ENCODE data around the gene TSPEAR. TPM values are rescaled to one million over a fixed set of nuclear protein-coding genes. Genes with fewer than 3 reads are reported as not detected.

TSPEAR gene
- total and polyA plus RNA-seq, 12 donors = under 0.01 to 3.4 (median 1.0) TPM; not detected in 3

DNA sequence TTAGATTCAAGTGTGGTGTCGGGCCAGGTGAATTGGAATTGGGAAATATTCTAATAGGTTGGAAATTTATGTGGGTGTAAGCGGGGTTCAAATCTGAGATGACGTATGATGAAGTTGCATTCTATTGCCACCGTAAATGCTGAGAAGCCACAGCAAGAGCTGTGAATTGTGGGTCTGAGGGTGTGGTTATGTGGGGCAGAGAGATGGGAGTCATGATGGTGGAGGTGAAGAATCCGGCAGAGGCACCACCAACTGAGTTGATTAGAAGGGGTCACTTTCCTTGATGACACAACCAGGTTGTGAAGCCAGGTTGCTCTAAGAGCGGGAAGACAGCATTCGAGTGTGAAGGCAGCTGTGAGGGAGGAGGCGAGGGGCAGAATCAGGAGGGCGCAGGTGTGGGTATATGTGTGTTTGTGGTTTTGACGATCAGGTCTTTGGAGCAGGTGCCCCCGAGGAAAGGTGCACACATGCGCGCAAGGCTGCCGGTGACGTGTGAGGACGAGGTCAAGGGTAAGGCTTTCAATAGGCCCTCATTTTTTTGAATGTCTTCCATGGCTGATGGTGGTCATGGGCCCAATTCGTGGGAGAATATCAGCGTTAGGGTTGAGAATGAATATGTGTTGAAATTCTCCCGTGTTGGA, 237.3 kb downstream of the TSPEAR start:
- intact Hi-C loops (cut with DNase I) = loop anchor here in 2 of 10 donors (10.0 kb wide), 2 partner anchors 119 to 129 kb away; partner anchors contain the start of gene TRPM2 (in 1 of the 2)
- no peaks in the 10 kb centered on the region for H3K9me3 ChIP-seq
- no peaks in the 10 kb centered on the region for H3K27me3 ChIP-seq
- WGBS, 2 donors = 92 to 93% methylated on average over 19 of the region's 19 CpGs
- TF ChIP-seq, protein P1, sequence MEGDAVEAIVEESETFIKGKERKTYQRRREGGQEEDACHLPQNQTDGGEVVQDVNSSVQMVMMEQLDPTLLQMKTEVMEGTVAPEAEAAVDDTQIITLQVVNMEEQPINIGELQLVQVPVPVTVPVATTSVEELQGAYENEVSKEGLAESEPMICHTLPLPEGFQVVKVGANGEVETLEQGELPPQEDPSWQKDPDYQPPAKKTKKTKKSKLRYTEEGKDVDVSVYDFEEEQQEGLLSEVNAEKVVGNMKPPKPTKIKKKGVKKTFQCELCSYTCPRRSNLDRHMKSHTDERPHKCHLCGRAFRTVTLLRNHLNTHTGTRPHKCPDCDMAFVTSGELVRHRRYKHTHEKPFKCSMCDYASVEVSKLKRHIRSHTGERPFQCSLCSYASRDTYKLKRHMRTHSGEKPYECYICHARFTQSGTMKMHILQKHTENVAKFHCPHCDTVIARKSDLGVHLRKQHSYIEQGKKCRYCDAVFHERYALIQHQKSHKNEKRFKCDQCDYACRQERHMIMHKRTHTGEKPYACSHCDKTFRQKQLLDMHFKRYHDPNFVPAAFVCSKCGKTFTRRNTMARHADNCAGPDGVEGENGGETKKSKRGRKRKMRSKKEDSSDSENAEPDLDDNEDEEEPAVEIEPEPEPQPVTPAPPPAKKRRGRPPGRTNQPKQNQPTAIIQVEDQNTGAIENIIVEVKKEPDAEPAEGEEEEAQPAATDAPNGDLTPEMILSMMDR (IDR thresholded peaks at IDR 0.05) = no peak
- H3K4me3 ChIP-seq = no peak overlapping the region
- no peak for ATAC-seq
- no peak overlapping the region for H3K27ac ChIP-seq
- no peaks in the 10 kb centered on the region for H3K36me3 ChIP-seq
- H3K4me1 ChIP-seq = peaks cover 0 to 18% (median 2%) of the 10 kb centered on the region in 9 donors
- DNase-seq = no peak

DNA sequence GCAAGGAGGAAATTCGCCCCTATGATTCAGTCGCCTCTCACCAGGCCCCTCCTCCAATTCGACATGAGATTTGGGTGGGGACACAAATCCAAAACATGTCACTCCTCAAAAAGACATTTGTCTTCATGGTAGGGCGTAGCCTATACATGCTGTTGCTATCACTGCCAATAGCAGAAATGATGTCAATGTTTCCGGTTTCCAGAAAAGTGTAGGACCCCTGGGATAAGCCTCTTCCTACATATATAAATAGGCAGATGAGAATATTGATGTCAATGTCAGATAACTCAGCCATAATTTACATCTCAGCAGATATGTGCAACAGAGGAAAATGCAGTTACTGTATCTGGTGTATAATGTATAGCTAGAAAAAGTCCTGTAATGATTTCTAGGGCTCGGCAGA, 239.4 kb downstream of the TSPEAR start:
- intact Hi-C loops (cut with DNase I) = loop anchor here in 2 of 10 donors (10.0 kb wide), 2 partner anchors 117 to 127 kb away; partner anchors contain the start of gene TRPM2 (in 1 of the 2)
- no peak for ATAC-seq
- Histone ChIP-seq H3K9me3 (no peaks in the 10 kb centered on the region), H3K36me3 (no peaks in the 10 kb centered on the region), H3K27me3 (no peaks in the 10 kb centered on the region), H3K27ac (no peak overlapping the region), H3K4me3 (no peak overlapping the region), H3K4me1 (no peaks in the 10 kb centered on the region)
- WGBS, 2 donors = 74 to 81% methylated on average over 6 of the region's 6 CpGs
- TF ChIP-seq, protein P1 (IDR thresholded peaks at IDR 0.05) = no peak
- no peak for DNase-seq

DNA sequence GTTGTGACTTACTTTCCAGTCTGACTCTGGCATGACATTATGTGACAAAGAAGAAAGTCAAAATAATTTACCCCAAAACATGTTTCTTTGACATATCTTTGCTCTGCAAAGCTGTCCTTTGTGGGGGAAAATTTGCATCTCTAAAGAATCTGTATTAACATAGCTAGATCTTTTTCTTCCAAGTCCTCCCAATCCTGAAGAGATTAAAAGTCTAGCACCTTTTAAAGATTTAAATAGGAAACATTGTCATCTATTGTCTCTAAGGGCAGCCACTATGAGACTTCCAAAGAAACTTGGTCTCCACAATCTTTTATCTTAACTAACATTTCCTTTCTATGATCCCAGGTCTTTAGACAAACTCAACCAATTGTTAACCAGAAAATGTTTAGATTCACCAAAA, 240.0 kb downstream of the TSPEAR start:
- TF ChIP-seq, protein P1 (IDR thresholded peaks at IDR 0.05) = no peak
- no peaks in the 10 kb centered on the region for H3K4me1 ChIP-seq
- intact Hi-C loops (cut with DNase I) = loop anchor here in 2 of 10 donors (10.0 kb wide), 2 partner anchors 117 to 127 kb away; partner anchors contain the start of gene TRPM2 (in 1 of the 2)
- H3K27me3 ChIP-seq = no peaks in the 10 kb centered on the region
- no peak overlapping the region for H3K4me3 ChIP-seq
- H3K27ac ChIP-seq = no peak overlapping the region
- DNase-seq (no peak), ATAC-seq (no peak)
- no peaks in the 10 kb centered on the region for H3K9me3 ChIP-seq
- H3K36me3 ChIP-seq = no peaks in the 10 kb centered on the region

DNA sequence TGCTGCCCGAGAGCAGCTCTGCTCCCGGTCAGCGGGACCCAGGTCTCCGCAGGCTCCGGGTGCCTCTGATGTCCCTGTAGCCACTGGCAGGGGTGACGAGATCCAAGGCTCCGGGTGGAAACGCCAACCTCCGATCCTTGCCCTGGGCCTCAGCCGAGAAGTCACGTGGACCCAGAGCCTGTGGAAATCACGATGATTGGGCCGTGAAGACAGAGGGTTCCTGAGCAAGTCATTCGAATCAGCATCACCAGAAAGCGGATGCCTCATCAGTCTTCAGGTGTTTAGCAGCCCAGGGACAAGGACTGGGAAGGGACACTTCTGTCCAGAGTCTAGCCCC, 243.5 kb downstream of the TSPEAR start:
- Histone ChIP-seq H3K9me3 (no peaks in the 10 kb centered on the region), H3K27me3 (no peaks in the 10 kb centered on the region), H3K4me1 (no peaks in the 10 kb centered on the region), H3K4me3 (no peak overlapping the region), H3K36me3 (no peaks in the 10 kb centered on the region), H3K27ac (no peak overlapping the region)
- TF ChIP-seq, protein P1 (IDR thresholded peaks at IDR 0.05) = no peak
- intact Hi-C loops (cut with DNase I) = loop anchor here in 1 of 10 donors (5.0 kb wide), 1 partner anchor 101 kb away; no protein-coding TSS in a partner anchor
- no peak for DNase-seq
- ATAC-seq = no peak
- 92 to 94% methylated on average over 15 of the region's 15 CpGs for WGBS, 2 donors
